Activated naive CD8-positive, alpha-beta T cell treated with anti-CD3 and anti-CD28 coated beads, Interleukin-2, amount 50 U/mL, for 24 hours (primary cell): ENCODE measurements around the gene MRPS23.

Experiments
- ATAC-seq: fragments of 150-1000 bp; cut with Tn5 transposase; one replicate; pipeline ENCODE4 v1.10.0; 2021
- DNase-seq: peaks from one replicate; pipeline ENCODE4 v3.0.0; 2021
- H3K27ac Mint-ChIP-seq: one replicate; pipeline ENCODE4 v1.8.0; 2021; ENCODE audit warnings: mild to moderate bottlenecking, mixed read lengths
- H3K27me3 Mint-ChIP-seq: one replicate; pipeline ENCODE4 v1.8.0; 2021; ENCODE audit warnings: mixed read lengths
- H3K36me3 Mint-ChIP-seq: one replicate; pipeline ENCODE4 v1.8.0; 2021; ENCODE audit warnings: low read depth, mixed read lengths
- H3K4me1 Mint-ChIP-seq: one replicate; pipeline ENCODE4 v1.8.0; 2021; ENCODE audit warnings: mixed read lengths
- H3K4me3 Mint-ChIP-seq: one replicate; pipeline ENCODE4 v1.8.0; 2021; ENCODE audit warnings: mild to moderate bottlenecking, moderate library complexity, mixed read lengths
- H3K9me3 Mint-ChIP-seq: one replicate; pipeline ENCODE4 v1.8.0; 2021; ENCODE audit warnings: mixed read lengths

Gene MRPS23

GRCh38 chr17:57849874-57850754, at the start of gene MRPS23:
Gene MRPS23, minus strand, starts transcription at chr17:57850044. Its CDS starts 34 bp downstream, at chr17:57850010.
- Mint-ChIP-seq H3K27ac (peak within 1 kb of the TSS; percentile 95), H3K9me3 (no peaks in the 10 kb centered on the region), H3K4me1 (peaks cover 43% of the 10 kb centered on the region), H3K4me3 (peak within 1 kb of the TSS; percentile 97), H3K36me3 (peaks cover 21% of the 10 kb centered on the region), H3K27me3 (no peaks in the 10 kb centered on the region)
- ATAC-seq (peak; percentile 95), DNase-seq (peak; percentile 93)

GRCh38 chr17:57899391-57899790, 49.5 kb upstream of the MRPS23 start:
- ATAC-seq (no peak), DNase-seq (no peak)
- H3K27me3 Mint-ChIP-seq: peaks cover 2% of the 10 kb centered on the region
- H3K4me1 Mint-ChIP-seq: peaks cover 12% of the 10 kb centered on the region
- no peaks in the 10 kb centered on the region for H3K36me3 Mint-ChIP-seq
- no peak overlapping the region for H3K27ac Mint-ChIP-seq
- H3K9me3 Mint-ChIP-seq: no peaks in the 10 kb centered on the region
- no peak overlapping the region for H3K4me3 Mint-ChIP-seq

GRCh38 chr17:57898487-57899311, 48.9 kb upstream of the MRPS23 start:
- Mint-ChIP-seq H3K27me3 (peaks cover 2% of the 10 kb centered on the region), H3K27ac (no peak overlapping the region), H3K4me1 (peaks cover 12% of the 10 kb centered on the region), H3K36me3 (no peaks in the 10 kb centered on the region), H3K9me3 (no peaks in the 10 kb centered on the region), H3K4me3 (no peak overlapping the region)
- DNase-seq (no peak), ATAC-seq (no peak)

- DNase-seq: no peak
- ATAC-seq: no peak
- Mint-ChIP-seq H3K9me3 (no peaks in the 10 kb centered on the region), H3K36me3 (no peaks in the 10 kb centered on the region), H3K4me3 (no peak overlapping the region), H3K27me3 (peaks cover 11% of the 10 kb centered on the region), H3K4me1 (peaks cover 2% of the 10 kb centered on the region), H3K27ac (no peak overlapping the region)
Observed at GRCh38 chr17:57895382-57896060, 45.7 kb upstream of the MRPS23 start.

- Mint-ChIP-seq H3K9me3 (no peaks in the 10 kb centered on the region), H3K36me3 (no peaks in the 10 kb centered on the region), H3K27ac (no peak overlapping the region), H3K27me3 (peaks cover 11% of the 10 kb centered on the region), H3K4me1 (peaks cover 2% of the 10 kb centered on the region), H3K4me3 (no peak overlapping the region)
- DNase-seq: no peak
- ATAC-seq: no peak
Observed at GRCh38 chr17:57894848-57895247, 45.0 kb upstream of the MRPS23 start.

GRCh38 chr17:57892820-57893595, 43.2 kb upstream of the MRPS23 start:
- Mint-ChIP-seq H3K27ac (no peak overlapping the region), H3K9me3 (no peaks in the 10 kb centered on the region), H3K4me1 (peaks cover 2% of the 10 kb centered on the region), H3K36me3 (no peaks in the 10 kb centered on the region), H3K4me3 (no peak overlapping the region), H3K27me3 (peaks cover 9% of the 10 kb centered on the region)
- no peak for DNase-seq
- ATAC-seq: no peak

GRCh38 chr17:57892146-57892819, 42.4 kb upstream of the MRPS23 start:
- DNase-seq (peak; percentile 85), ATAC-seq (peak; percentile 78)
- H3K4me1 Mint-ChIP-seq: peaks cover 2% of the 10 kb centered on the region
- no peak overlapping the region for H3K27ac Mint-ChIP-seq
- peaks cover 9% of the 10 kb centered on the region for H3K27me3 Mint-ChIP-seq
- H3K36me3 Mint-ChIP-seq: no peaks in the 10 kb centered on the region
- no peaks in the 10 kb centered on the region for H3K9me3 Mint-ChIP-seq
- no peak overlapping the region for H3K4me3 Mint-ChIP-seq

- DNase-seq: no peak
- Mint-ChIP-seq H3K4me1 (peaks cover 2% of the 10 kb centered on the region), H3K27me3 (peaks cover 9% of the 10 kb centered on the region), H3K9me3 (no peaks in the 10 kb centered on the region), H3K27ac (no peak overlapping the region), H3K36me3 (no peaks in the 10 kb centered on the region), H3K4me3 (no peak overlapping the region)
- no peak for ATAC-seq
Observed at GRCh38 chr17:57890857-57891232, 41.0 kb upstream of the MRPS23 start.

GRCh38 chr17:57889892-57890856, 40.3 kb upstream of the MRPS23 start:
- H3K36me3 Mint-ChIP-seq: no peaks in the 10 kb centered on the region
- H3K9me3 Mint-ChIP-seq: no peaks in the 10 kb centered on the region
- no peak overlapping the region for H3K4me3 Mint-ChIP-seq
- peaks cover 2% of the 10 kb centered on the region for H3K4me1 Mint-ChIP-seq
- no peak overlapping the region for H3K27ac Mint-ChIP-seq
- H3K27me3 Mint-ChIP-seq: peaks cover 9% of the 10 kb centered on the region
- no peak for DNase-seq
- ATAC-seq: no peak

GRCh38 chr17:57889252-57889651, 39.4 kb upstream of the MRPS23 start:
- Mint-ChIP-seq H3K27ac (no peak overlapping the region), H3K27me3 (peaks cover 12% of the 10 kb centered on the region), H3K9me3 (no peaks in the 10 kb centered on the region), H3K36me3 (no peaks in the 10 kb centered on the region), H3K4me1 (peaks cover 2% of the 10 kb centered on the region), H3K4me3 (no peak overlapping the region)
- ATAC-seq (no peak), DNase-seq (no peak)

- ATAC-seq (no peak), DNase-seq (no peak)
- no peak overlapping the region for H3K27ac Mint-ChIP-seq
- no peaks in the 10 kb centered on the region for H3K36me3 Mint-ChIP-seq
- H3K4me1 Mint-ChIP-seq: peaks cover 2% of the 10 kb centered on the region
- H3K9me3 Mint-ChIP-seq: no peaks in the 10 kb centered on the region
- no peak overlapping the region for H3K4me3 Mint-ChIP-seq
- peaks cover 12% of the 10 kb centered on the region for H3K27me3 Mint-ChIP-seq
Observed at GRCh38 chr17:57888311-57889216, 38.7 kb upstream of the MRPS23 start.

- no peak overlapping the region for H3K27ac Mint-ChIP-seq
- H3K36me3 Mint-ChIP-seq: no peaks in the 10 kb centered on the region
- no peaks in the 10 kb centered on the region for H3K9me3 Mint-ChIP-seq
- no peak for ATAC-seq
- no peak overlapping the region for H3K4me3 Mint-ChIP-seq
- no peak for DNase-seq
- H3K4me1 Mint-ChIP-seq: no peaks in the 10 kb centered on the region
- H3K27me3 Mint-ChIP-seq: peaks cover 7% of the 10 kb centered on the region
Observed at GRCh38 chr17:57887161-57887560, 37.3 kb upstream of the MRPS23 start.
